Coronary artery (tissue), 2 donors: Measurements from ENCODE around the gene USP35.

Source experiments
- DNase-seq: peaks from one replicate; pipeline ENCODE4 v3.0.0-alpha.2; 2017; ENCODE audit warnings: low spot score
- H3K27ac ChIP-seq, 2 donors: fragments of 200-600 bp; sonication (generic); one replicate each; pipeline ENCODE4 v1.5.1; 2016 to 2019
- H3K4me3 ChIP-seq: fragments of 200-600 bp; sonication (generic); 2 replicates; pipeline ENCODE4 v1.5.1; 2016; ENCODE audit warnings: mild to moderate bottlenecking, moderate library complexity
- TF ChIP-seq, protein P1 (sequence below): fragments of 200-600 bp; sonication (generic); IDR thresholded peaks from one replicate; pipeline ENCODE4 v1.5.1; 2019; ENCODE audit warnings: antibody characterized with exemption

The USP35 gene

DNA sequence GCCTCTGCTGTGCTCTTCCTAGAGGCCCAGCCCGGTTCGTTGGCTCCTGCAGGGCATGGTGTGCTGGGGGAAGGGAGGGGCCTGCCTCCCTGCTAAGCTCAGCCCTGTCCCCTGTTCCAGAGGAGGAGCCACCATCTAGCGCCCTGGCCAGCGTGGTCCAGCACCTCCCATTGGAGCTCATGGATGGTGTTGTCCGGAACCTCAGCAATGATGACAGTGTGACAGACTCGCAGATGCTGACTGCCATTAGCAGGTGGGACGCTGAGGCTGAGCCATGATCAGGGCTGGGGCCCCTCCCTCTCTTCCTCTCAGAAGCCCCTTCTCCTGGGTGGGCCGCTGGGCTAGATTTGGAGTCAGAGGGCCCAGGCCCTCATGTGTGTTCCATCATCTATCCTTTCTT is 9.1 kb downstream of the USP35 start:
- no peak for DNase-seq
- H3K4me3 ChIP-seq = no peak overlapping the region
- TF ChIP-seq, protein P1, sequence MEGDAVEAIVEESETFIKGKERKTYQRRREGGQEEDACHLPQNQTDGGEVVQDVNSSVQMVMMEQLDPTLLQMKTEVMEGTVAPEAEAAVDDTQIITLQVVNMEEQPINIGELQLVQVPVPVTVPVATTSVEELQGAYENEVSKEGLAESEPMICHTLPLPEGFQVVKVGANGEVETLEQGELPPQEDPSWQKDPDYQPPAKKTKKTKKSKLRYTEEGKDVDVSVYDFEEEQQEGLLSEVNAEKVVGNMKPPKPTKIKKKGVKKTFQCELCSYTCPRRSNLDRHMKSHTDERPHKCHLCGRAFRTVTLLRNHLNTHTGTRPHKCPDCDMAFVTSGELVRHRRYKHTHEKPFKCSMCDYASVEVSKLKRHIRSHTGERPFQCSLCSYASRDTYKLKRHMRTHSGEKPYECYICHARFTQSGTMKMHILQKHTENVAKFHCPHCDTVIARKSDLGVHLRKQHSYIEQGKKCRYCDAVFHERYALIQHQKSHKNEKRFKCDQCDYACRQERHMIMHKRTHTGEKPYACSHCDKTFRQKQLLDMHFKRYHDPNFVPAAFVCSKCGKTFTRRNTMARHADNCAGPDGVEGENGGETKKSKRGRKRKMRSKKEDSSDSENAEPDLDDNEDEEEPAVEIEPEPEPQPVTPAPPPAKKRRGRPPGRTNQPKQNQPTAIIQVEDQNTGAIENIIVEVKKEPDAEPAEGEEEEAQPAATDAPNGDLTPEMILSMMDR = no peak
- no peak overlapping the region for H3K27ac ChIP-seq

DNA sequence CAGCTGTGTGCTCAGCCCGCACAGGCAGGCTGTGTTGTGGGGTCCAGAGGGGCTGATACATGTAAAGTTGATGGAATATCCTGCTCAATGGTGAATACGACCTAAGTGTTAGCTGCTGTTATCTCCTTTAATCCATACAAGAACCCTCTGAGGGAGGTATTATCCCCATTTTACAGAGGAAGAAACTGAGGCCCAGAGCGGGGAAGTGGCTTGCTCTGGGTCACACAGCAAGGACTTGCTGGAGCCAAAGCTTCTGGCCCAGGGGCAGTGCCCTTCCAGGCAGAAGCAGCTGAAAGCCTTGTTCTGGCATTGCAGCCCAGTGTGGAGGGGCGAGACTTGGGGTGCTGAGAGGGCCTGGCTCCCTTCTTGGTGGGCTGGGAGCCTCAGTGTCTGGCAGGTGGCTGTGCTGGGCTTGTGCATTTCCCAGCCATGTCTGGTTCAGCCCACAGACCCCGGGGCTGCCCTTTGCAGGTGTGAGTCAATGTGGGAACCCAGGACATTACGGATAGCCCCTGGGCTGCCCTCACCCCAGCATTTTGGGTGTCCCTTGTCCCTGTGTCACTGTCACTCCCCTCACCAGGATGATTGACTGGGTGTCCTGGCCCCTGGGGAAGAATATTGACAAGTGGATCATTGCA is 10.4 kb downstream of the USP35 start:
- Histone ChIP-seq H3K27ac (no peak overlapping the region), H3K4me3 (no peak overlapping the region)
- no peak for DNase-seq
- TF ChIP-seq, protein P1 = no peak

DNA sequence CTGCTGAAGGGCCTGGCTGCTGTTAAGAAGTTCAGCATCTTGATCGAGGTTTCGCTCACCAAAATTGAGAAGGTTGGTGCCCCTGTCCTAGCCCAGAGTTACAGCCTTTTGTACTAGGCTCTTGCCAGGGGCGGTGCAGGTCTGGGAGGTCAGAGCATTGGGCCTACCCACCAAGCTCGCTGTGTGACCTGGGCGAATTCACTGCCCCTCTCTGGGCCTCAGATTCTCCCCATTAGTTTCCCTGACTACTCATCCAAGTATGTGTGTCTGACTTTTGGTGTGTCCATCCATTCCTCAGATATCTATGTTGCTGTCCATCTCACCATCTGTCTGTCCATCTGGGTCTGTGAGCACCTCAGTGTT is 10.9 kb downstream of the USP35 start:
- TF ChIP-seq, protein P1 = no peak
- no peak overlapping the region for H3K4me3 ChIP-seq
- no peak overlapping the region for H3K27ac ChIP-seq
- DNase-seq = no peak

DNA sequence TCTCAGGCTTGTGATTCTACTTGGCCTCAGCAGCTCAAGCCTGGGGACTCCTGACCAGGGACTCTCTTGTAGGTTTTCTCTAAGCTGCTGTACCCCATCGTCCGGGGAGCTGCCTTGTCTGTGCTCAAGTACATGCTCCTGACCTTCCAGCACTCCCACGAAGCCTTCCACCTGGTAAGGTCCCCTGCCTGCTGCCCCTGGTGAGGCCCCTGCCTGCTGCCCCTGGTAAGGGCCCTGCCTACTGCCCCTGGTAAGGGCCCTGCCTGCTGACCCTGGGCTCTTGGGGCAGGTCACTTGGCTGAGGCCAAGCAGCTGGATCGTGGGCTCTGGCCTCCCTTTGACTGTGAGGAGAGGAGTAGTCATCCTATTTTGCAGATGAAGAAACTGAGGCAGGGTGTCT is 11.3 kb downstream of the USP35 start:
- H3K27ac ChIP-seq = no peak overlapping the region
- no peak overlapping the region for H3K4me3 ChIP-seq
- no peak for DNase-seq
- TF ChIP-seq, protein P1 = no peak

DNA sequence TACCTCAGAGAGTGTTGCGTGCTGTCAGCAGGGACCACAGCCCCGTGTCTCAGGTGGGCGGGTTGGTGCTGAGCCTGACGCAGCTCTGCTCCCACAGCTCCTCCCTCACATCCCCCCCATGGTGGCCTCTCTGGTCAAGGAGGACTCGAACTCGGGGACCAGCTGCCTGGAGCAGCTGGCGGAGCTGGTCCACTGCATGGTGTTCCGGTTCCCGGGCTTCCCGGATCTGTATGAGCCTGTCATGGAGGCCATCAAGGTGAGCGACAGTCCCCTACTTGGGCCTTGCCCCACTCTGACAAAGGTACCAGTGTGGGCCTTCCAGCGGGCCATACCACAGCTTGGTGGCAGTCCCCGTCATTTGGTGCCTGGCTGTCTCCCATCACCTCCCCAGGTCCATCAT is 11.8 kb downstream of the USP35 start:
- TF ChIP-seq, protein P1 = no peak
- H3K27ac ChIP-seq = no peak overlapping the region
- H3K4me3 ChIP-seq = no peak overlapping the region

DNA sequence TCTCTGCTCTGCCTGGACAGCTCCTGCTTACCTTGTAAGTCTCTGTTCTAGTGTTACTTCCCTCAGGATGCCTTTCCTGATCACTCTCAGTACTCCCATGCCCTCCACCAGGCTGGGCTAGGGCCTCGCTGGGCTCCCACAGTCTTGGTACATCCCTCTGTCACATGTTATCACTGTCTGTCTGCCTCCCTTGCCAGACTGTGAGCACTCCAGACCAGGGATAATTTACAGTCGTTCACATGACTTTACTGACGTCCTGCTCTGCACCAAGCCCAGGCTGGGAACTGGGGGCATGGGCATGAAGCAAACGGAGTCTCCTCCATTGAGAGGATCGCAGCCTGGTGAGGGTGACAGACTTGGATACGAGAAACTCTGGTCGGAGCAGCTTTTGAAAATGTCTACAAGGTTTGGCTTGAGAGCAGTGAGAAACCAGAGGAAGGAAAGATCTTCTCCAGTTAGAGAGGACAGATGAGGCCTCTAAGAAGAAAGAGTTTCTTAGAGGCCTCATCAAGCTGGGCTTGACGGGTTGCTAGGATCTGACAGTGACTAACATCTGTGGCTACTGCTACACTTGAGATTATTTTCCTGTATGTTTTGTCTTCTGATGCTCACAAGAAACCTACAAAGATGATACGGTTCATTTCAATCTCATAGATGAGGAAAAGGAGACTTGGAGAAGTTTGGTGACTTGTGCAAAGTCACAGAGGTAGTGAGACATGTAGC is 12.5 kb downstream of the USP35 start:
- DNase-seq = no peak
- no peak overlapping the region for H3K4me3 ChIP-seq
- H3K27ac ChIP-seq = no peak overlapping the region
- TF ChIP-seq, protein P1 = no peak

More for the DNA sequence above, 11.8 kb downstream of the USP35 start:
- no peak for DNase-seq

DNA sequence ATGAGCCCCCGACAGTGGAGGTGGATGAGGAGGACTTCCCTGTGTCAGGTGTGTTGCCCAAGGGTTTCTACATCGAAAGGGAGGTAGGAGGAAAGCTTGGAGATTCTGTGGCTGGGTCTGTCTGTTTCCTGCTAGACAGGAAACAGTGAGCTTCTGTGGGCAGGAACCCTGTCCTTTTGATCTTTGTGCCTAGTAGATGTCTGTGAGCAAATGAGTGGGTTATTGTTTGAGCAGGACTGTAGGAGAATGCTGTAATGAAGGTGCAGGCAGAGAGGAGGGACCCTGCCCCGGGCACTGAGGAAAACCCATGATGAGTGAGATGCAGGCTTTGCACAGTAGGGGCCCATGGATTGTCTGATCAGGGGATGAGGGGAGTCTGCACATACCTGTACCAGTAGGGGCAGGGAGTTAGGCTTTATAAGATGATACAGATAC is 14.0 kb downstream of the USP35 start:
- no peak overlapping the region for H3K27ac ChIP-seq
- H3K4me3 ChIP-seq = no peak overlapping the region
- TF ChIP-seq, protein P1 = no peak
- DNase-seq = no peak
